Neural progenitor cell (in vitro differentiated cells): ENCODE results near the gene MYLK. TPM values are rescaled to one million over a fixed set of nuclear protein-coding genes. Genes with fewer than 3 reads are reported as not detected.

Source experiments
- DNase-seq: peaks from one replicate; pipeline ENCODE4 v3.0.0-alpha.2; 2016; ENCODE audit warnings: low spot score
- H2AFZ ChIP-seq: fragments of 200-600 bp; sonication (generic); replicated peaks from 2 replicates; pipeline ENCODE4 v1.6.1; 2016; ENCODE audit warnings: antibody characterized with exemption
- H3F3A ChIP-seq: fragments of 200-600 bp; sonication (generic); 2 replicates; pipeline ENCODE4 v1.6.1; 2016; ENCODE audit warnings: antibody characterized with exemption, low read depth
- H3K27ac ChIP-seq: fragments of 200-600 bp; sonication (generic); 2 replicates; pipeline ENCODE4 v1.5.1; 2016; ENCODE audit warnings: mild to moderate bottlenecking
- H3K27me3 ChIP-seq: fragments of 200-600 bp; sonication (generic); 2 replicates; pipeline ENCODE4 v1.6.1; 2016; ENCODE audit warnings: mild to moderate bottlenecking, moderate library complexity
- H3K36me3 ChIP-seq: fragments of 200-600 bp; sonication (generic); 2 replicates; pipeline ENCODE4 v1.5.1; 2016
- H3K4me1 ChIP-seq: fragments of 200-600 bp; sonication (generic); 2 replicates; pipeline ENCODE4 v1.6.1; 2016; ENCODE audit warnings: mixed run types
- H3K4me2 ChIP-seq: fragments of 200-600 bp; sonication (generic); 2 replicates; pipeline ENCODE4 v1.6.1; 2016
- H3K4me3 ChIP-seq: fragments of 200-600 bp; sonication (generic); 2 replicates; pipeline ENCODE4 v1.5.1; 2016
- H3K79me2 ChIP-seq: fragments of 200-600 bp; sonication (generic); 2 replicates; pipeline ENCODE4 v1.6.1; 2016; ENCODE audit warnings: low read depth
- H3K9ac ChIP-seq: fragments of 200-600 bp; sonication (generic); 2 replicates; pipeline ENCODE4 v1.6.1; 2016
- H3K9me3 ChIP-seq: fragments of 200-600 bp; sonication (generic); 2 replicates; pipeline ENCODE4 v1.5.1; 2016; ENCODE audit warnings: low read depth
- H4K20me1 ChIP-seq: fragments of 200-600 bp; sonication (generic); 2 replicates; pipeline ENCODE4 v1.6.1; 2016; ENCODE audit warnings: low read depth
- H3K27ac Mint-ChIP-seq: 3 replicates; pipeline ENCODE4 v1.8.0; 2021; ENCODE audit warnings: mixed read lengths
- H3K27me3 Mint-ChIP-seq: 2 replicates; pipeline ENCODE4 v1.8.0; 2022; ENCODE audit warnings: low read depth, mild to moderate bottlenecking, inconsistent platforms, moderate library complexity, mixed read lengths; ENCODE audit not compliant: insufficient read depth
- H3K36me3 Mint-ChIP-seq: 3 replicates; pipeline ENCODE4 v1.8.0; 2021; ENCODE audit warnings: mixed read lengths
- H3K4me1 Mint-ChIP-seq: 3 replicates; pipeline ENCODE4 v1.8.0; 2021; ENCODE audit warnings: mixed read lengths
- H3K4me3 Mint-ChIP-seq: 3 replicates; pipeline ENCODE4 v1.8.0; 2021; ENCODE audit warnings: mild to moderate bottlenecking, moderate library complexity, mixed read lengths
- H3K9me3 Mint-ChIP-seq: 3 replicates; pipeline ENCODE4 v1.8.0; 2020; ENCODE audit warnings: mixed read lengths
- EZH2 ChIP-seq: fragments of 200-600 bp; sonication (generic); IDR thresholded peaks from 2 replicates; pipeline ENCODE4 v1.6.1; 2017; ENCODE audit warnings: antibody characterized with exemption, mild to moderate bottlenecking, moderate library complexity
- EZH2phosphoT487 ChIP-seq: fragments of 200-600 bp; sonication (generic); IDR thresholded peaks from 2 replicates; pipeline ENCODE4 v1.6.1; 2017; ENCODE audit warnings: antibody characterized with exemption
- total RNA-seq: library from RNA; depleted of rRNA; stranded (reverse); fragments of >200 nt; gene quantifications from 2 replicates; pipeline ENCODE4 v1.2.3, GENCODE V29; 2015; ENCODE audit warnings: low replicate concordance
- TF ChIP-seq, protein P1 (sequence below): fragments of 200-600 bp; sonication (generic); IDR thresholded peaks from 2 replicates; pipeline ENCODE4 v1.5.1; 2017; ENCODE audit warnings: antibody characterized with exemption, mild to moderate bottlenecking

MYLK gene
- total RNA-seq, 1 donor from 2014 or later = 28.4 TPM

DNA sequence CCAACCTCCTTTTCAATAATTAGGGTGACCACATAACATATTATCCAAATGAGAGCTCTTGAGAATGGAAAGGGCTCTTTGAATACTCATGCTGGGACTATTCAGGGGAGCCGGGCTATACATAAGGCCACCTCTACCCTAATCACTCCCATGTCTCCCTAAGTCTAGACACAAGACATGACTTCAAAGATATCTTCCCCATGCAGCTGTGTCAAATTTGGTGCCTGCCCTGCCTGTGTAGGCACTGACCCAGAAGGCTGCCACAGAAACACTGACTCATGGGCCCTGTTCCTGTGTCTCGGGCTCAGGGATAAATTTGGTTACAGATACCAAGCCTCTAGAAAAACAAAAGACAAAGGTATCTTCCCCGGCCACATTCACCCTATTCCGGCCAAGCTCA lies 70.3 kb downstream of the MYLK start:
- H3K27me3 Mint-ChIP-seq = peaks cover 2% of the 10 kb centered on the region
- Histone ChIP-seq H3F3A (no peaks in the 10 kb centered on the region), H3K27me3 (no peaks in the 10 kb centered on the region), H3K4me2 (no peak overlapping the region), H2AFZ (no peak overlapping the region), H3K79me2 (no peaks in the 10 kb centered on the region), H3K4me1 (peaks cover 8% of the 10 kb centered on the region), H3K4me3 (no peak overlapping the region), H3K9ac (no peak overlapping the region), H4K20me1 (no peaks in the 10 kb centered on the region), H3K36me3 (no peaks in the 10 kb centered on the region), H3K9me3 (no peaks in the 10 kb centered on the region), H3K27ac (no peak overlapping the region)
- no peaks in the 10 kb centered on the region for H3K9me3 Mint-ChIP-seq
- peaks cover 28% of the 10 kb centered on the region for H3K4me1 Mint-ChIP-seq
- no peak for DNase-seq
- H3K36me3 Mint-ChIP-seq = peaks cover 38% of the 10 kb centered on the region
- no peak overlapping the region for H3K4me3 Mint-ChIP-seq
- TF ChIP-seq, protein P1, sequence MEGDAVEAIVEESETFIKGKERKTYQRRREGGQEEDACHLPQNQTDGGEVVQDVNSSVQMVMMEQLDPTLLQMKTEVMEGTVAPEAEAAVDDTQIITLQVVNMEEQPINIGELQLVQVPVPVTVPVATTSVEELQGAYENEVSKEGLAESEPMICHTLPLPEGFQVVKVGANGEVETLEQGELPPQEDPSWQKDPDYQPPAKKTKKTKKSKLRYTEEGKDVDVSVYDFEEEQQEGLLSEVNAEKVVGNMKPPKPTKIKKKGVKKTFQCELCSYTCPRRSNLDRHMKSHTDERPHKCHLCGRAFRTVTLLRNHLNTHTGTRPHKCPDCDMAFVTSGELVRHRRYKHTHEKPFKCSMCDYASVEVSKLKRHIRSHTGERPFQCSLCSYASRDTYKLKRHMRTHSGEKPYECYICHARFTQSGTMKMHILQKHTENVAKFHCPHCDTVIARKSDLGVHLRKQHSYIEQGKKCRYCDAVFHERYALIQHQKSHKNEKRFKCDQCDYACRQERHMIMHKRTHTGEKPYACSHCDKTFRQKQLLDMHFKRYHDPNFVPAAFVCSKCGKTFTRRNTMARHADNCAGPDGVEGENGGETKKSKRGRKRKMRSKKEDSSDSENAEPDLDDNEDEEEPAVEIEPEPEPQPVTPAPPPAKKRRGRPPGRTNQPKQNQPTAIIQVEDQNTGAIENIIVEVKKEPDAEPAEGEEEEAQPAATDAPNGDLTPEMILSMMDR = no peak
- TF ChIP-seq EZH2 (no peak), EZH2phosphoT487 (no peak)
- H3K27ac Mint-ChIP-seq = no peak overlapping the region

DNA sequence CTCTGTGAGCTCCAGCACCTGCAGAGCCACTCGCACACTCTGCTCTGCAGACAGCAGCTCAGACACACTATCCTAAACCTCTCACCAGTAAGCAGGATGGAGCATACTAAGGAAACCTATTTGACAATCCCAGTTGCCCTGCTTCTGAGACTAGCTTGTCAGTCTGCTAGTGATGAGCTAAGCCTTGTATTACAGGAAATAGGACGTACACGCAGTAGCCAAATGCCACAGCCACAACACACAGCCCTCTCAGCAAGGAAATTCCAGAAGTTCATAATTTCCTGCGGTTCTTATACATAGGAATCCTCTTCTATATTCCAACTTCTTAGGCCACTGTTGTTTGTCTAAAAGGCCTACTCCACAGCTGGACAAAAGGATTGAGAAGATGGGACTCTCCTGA lies 74.5 kb downstream of the MYLK start:
- peaks cover 7% of the 10 kb centered on the region for H3K27me3 Mint-ChIP-seq
- TF ChIP-seq EZH2phosphoT487 = no peak
- TF ChIP-seq, protein P1 = no peak
- TF ChIP-seq EZH2 = no peak
- H4K20me1 ChIP-seq = no peaks in the 10 kb centered on the region

DNA sequence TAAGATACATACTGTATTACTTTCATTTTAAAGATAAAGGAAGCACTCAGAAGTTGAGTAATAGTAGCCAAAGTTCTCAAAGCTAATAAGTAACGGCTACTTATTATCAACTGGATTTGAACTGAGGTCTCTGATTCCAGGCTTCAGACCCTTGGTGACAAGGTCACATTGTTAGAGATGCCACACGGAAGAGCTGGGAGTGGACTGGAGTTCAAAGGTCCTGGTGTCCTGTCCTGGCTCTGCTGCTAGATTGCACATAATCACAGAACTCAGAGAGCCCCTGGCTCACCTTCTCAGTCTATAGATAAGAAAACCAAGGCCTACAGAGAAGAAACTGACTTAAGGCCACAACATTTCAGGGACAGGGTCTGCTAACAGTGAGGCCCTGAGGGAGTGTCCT lies 75.3 kb downstream of the MYLK start:
- no peak overlapping the region for H3K4me3 ChIP-seq

More for the DNA sequence above, 74.5 kb downstream of the MYLK start:
- Histone ChIP-seq H3K4me3 (no peak overlapping the region), H3K36me3 (no peaks in the 10 kb centered on the region), H3K79me2 (no peaks in the 10 kb centered on the region), H3K4me1 (no peaks in the 10 kb centered on the region), H3K9ac (no peak overlapping the region), H3K27me3 (no peaks in the 10 kb centered on the region), H3K27ac (no peak overlapping the region), H3K9me3 (no peaks in the 10 kb centered on the region), H3K4me2 (no peak overlapping the region), H2AFZ (no peak overlapping the region), H3F3A (no peaks in the 10 kb centered on the region)
- Mint-ChIP-seq H3K4me1 (peaks cover 22% of the 10 kb centered on the region), H3K4me3 (no peak overlapping the region), H3K9me3 (peaks cover 2% of the 10 kb centered on the region), H3K27ac (no peak overlapping the region), H3K36me3 (peaks cover 22% of the 10 kb centered on the region)
- no peak for DNase-seq

More for the DNA sequence above, 75.3 kb downstream of the MYLK start:
- H3K27me3 Mint-ChIP-seq = peaks cover 4% of the 10 kb centered on the region
- Histone ChIP-seq H3F3A (no peaks in the 10 kb centered on the region), H3K27me3 (no peaks in the 10 kb centered on the region), H3K36me3 (no peaks in the 10 kb centered on the region), H2AFZ (no peak overlapping the region), H3K4me2 (no peak overlapping the region), H3K9me3 (no peaks in the 10 kb centered on the region), H3K79me2 (no peaks in the 10 kb centered on the region), H4K20me1 (no peaks in the 10 kb centered on the region), H3K4me1 (no peaks in the 10 kb centered on the region), H3K27ac (no peak overlapping the region), H3K9ac (no peak overlapping the region)
- peaks cover 2% of the 10 kb centered on the region for H3K9me3 Mint-ChIP-seq
- no peak for TF ChIP-seq EZH2
- TF ChIP-seq, protein P1 = no peak
- no peak for TF ChIP-seq EZH2phosphoT487
- H3K27ac Mint-ChIP-seq = no peak overlapping the region
- no peak overlapping the region for H3K4me3 Mint-ChIP-seq
- no peak for DNase-seq
- H3K36me3 Mint-ChIP-seq = peaks cover 21% of the 10 kb centered on the region
- peaks cover 20% of the 10 kb centered on the region for H3K4me1 Mint-ChIP-seq
